Activated CD8-positive, alpha-beta T cell treated with anti-CD3 and anti-CD28 coated beads for 36 hours (primary cell): ENCODE data around the gene C2CD4A. TPM values are rescaled to one million over a fixed set of nuclear protein-coding genes. Genes with fewer than 3 reads are reported as not detected.

Source experiments
- ATAC-seq: fragments of 200-7000 bp; cut with Tn5 transposase; one replicate; pipeline ENCODE4 v1.10.0; 2021; ENCODE audit warnings: mild to moderate bottlenecking, moderate library complexity
- CTCF ChIA-PET: fragments of 350-600 bp; sonication (Branson Sonifier 250); formaldehyde crosslinking; loops from one replicate; lab custom pipeline; 2021; ENCODE audit warnings: antibody characterized with exemption; lab: Charles Lee
- POLR2A ChIA-PET: fragments of 350-600 bp; sonication (Branson Sonifier 250); formaldehyde crosslinking; loops from one replicate; lab custom pipeline; 2021; ENCODE audit warnings: antibody characterized with exemption; lab: Charles Lee
- DNase-seq: peaks from one replicate; pipeline ENCODE4 v3.0.0-alpha.2; 2020
- H3K27ac Mint-ChIP-seq: one replicate; pipeline ENCODE4 v1.8.0; 2021; ENCODE audit warnings: mild to moderate bottlenecking, mixed read lengths
- H3K27me3 Mint-ChIP-seq: one replicate; pipeline ENCODE4 v1.8.0; 2021; ENCODE audit warnings: mixed read lengths
- H3K36me3 Mint-ChIP-seq: one replicate; pipeline ENCODE4 v1.8.0; 2021; ENCODE audit warnings: low read depth, mixed read lengths
- H3K4me1 Mint-ChIP-seq: one replicate; pipeline ENCODE4 v1.8.0; 2021; ENCODE audit warnings: low read depth, mixed read lengths
- H3K4me3 Mint-ChIP-seq: one replicate; pipeline ENCODE4 v1.8.0; 2021; ENCODE audit warnings: mild to moderate bottlenecking, moderate library complexity, mixed read lengths
- H3K9me3 Mint-ChIP-seq: one replicate; pipeline ENCODE4 v1.8.0; 2021; ENCODE audit warnings: mixed read lengths
- intact Hi-C: fragments of 100-400 bp; cut with micrococcal nuclease; formaldehyde crosslinking; loops from one replicate; pipeline ENCODE4 v1.10.0; 2022
- total RNA-seq, 2 experiments: library from RNA; stranded (reverse); gene quantifications; one replicate each; pipeline ENCODE4 v1.2.3, GENCODE V29; 2021
- TF ChIP-seq, protein P1 (sequence below): fragments of 200-600 bp; IDR thresholded peaks from one replicate; pipeline ENCODE4 v1.8.0; 2022; ENCODE audit warnings: antibody characterized with exemption, mild to moderate bottlenecking

The C2CD4A gene
- total RNA-seq, 2 experiments from 2014 or later, result 0.67 to 1.0 TPM

DNA sequence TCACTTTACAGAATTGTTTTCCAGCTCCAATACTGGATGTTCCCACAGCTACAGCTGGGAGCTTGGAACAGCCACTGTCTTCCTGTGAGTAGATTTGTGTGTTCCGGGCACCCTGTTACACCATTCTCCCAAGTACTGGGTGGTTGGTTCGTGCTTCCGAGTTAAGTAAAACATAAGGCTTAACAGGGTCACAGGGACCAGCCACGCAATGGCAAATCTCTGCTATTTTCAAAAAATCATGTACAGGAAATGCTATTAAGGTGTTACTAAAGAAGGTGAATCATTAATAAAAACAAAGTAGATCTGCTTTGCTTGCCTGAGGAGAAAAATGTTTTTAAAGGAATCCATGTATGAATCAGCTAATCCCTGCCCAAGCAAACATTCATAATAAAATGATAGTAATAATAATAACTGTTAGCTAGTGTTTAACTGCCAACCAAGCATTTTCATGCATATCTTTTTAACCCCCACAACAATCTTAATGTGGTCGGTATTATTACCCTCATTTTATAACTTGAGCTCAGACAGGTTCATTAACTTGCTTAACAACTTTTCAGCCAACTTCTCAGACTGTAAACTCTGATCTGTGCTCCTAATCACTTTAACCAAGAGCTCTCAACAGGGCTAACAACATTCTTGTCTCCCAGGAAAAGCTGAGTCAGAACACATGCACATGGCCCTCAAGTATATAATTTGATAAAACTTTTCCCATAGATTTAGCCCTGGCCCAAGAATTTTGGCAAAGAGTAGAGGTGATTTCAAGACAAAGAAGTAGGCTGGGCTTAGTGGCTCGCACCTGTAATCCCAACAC, 2.7 kb upstream of the C2CD4A start:
- Mint-ChIP-seq H3K4me3 (no peak overlapping the region), H3K27ac (no peak overlapping the region)
- ATAC-seq, result no peak

DNA sequence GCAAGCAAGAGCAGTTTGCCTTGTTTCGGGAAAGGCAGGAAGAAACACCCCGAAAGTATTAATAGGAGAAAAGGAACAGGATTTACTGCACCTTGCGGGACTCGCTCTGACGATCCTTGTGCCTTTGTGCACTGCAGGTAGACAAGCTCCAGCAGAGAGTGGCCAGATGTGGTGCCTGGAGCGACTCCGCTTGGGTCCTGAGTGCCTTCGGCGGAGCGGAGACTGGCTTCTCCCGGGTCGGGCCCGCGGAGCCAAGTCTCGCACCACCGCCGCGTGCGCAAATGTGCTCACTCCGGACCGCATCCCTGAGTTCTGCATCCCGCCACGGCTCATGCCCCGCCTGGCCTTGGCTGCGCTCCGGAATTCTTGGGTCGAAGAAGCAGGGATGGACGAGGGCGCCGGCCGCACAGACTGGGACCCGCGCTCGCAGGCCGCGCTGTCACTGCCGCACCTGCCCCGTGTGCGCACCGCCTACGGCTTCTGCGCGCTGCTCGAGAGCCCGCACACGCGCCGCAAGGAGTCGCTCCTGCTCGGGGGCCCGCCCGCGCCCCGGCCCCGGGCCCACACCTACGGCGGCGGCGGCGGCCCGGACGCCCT, 769 bp downstream of the C2CD4A start:
- POLR2A ChIA-PET, result no interaction called here
- no peaks in the 10 kb centered on the region for H3K36me3 Mint-ChIP-seq
- H3K4me1 Mint-ChIP-seq, result peaks cover 22% of the 10 kb centered on the region
- H3K4me3 Mint-ChIP-seq, result peak overlapping the region; percentile 72
- TF ChIP-seq, protein P1, sequence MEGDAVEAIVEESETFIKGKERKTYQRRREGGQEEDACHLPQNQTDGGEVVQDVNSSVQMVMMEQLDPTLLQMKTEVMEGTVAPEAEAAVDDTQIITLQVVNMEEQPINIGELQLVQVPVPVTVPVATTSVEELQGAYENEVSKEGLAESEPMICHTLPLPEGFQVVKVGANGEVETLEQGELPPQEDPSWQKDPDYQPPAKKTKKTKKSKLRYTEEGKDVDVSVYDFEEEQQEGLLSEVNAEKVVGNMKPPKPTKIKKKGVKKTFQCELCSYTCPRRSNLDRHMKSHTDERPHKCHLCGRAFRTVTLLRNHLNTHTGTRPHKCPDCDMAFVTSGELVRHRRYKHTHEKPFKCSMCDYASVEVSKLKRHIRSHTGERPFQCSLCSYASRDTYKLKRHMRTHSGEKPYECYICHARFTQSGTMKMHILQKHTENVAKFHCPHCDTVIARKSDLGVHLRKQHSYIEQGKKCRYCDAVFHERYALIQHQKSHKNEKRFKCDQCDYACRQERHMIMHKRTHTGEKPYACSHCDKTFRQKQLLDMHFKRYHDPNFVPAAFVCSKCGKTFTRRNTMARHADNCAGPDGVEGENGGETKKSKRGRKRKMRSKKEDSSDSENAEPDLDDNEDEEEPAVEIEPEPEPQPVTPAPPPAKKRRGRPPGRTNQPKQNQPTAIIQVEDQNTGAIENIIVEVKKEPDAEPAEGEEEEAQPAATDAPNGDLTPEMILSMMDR, result no peak
- DNase-seq (peak; percentile 32), ATAC-seq (peak; percentile 54)
- peak overlapping the region; percentile 60 for H3K27ac Mint-ChIP-seq
- no peaks in the 10 kb centered on the region for H3K9me3 Mint-ChIP-seq
- peaks cover 25% of the 10 kb centered on the region for H3K27me3 Mint-ChIP-seq
- CTCF ChIA-PET, result interaction anchor here (0.9 kb wide), 4 partner anchors 20 to 95 kb away, joined by 3 to 4 read pairs (median 4); no protein-coding TSS in a partner anchor
- intact Hi-C loops, result no loop called here

More for the DNA sequence above, 2.7 kb upstream of the C2CD4A start:
- intact Hi-C loops, result no loop called here
- ChIA-PET POLR2A (interaction anchor here (0.8 kb wide), 1 partner anchor 11 kb away, joined by 3 read pairs; no protein-coding TSS in a partner anchor), CTCF (interaction anchor here (1.1 to 1.2 kb wide), 3 partner anchors 9 to 230 kb away, joined by 3 to 4 read pairs (median 4); no protein-coding TSS in a partner anchor)
- no peaks in the 10 kb centered on the region for H3K36me3 Mint-ChIP-seq
- H3K4me1 Mint-ChIP-seq, result peaks cover 36% of the 10 kb centered on the region
- peaks cover 19% of the 10 kb centered on the region for H3K27me3 Mint-ChIP-seq
- DNase-seq, result no peak
- H3K9me3 Mint-ChIP-seq, result no peaks in the 10 kb centered on the region
- TF ChIP-seq, protein P1, result no peak

DNA sequence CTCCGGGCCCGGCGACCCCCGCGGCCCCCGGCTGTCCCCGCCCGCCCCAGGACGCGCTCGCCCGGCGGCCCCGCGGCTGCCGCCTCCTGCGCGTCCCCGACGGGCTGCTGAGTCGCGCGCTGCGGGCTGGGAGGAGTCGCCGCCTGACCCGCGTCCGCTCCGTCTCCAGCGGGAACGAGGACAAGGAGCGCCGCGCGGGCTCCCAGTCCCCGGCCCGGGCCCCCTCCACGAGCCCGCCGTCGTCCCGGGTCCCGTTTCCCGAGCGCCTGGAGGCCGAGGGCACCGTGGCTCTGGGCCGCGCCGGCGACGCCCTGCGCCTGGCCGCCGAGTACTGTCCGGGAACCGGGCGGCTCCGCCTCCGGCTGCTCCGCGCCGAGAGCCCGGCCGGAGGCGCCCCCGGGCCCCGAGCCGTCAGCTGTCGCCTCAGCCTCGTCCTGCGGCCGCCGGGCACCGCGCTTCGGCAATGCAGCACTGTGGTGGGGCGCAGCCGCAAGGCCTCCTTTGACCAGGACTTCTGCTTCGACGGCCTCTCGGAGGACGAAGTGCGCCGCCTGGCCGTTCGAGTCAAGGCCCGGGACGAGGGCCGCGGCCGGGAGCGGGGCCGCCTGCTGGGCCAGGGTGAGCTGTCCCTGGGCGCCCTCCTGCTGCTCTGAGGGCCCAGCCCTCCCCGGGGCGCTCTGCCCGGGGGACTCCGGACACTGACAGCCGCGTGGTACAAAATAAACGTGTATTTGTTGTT, 1.5 kb downstream of the C2CD4A start:
- DNase-seq (peak; percentile 16), ATAC-seq (peak; percentile 58)
- Mint-ChIP-seq H3K4me3 (peak overlapping the region; percentile 65), H3K27me3 (peaks cover 27% of the 10 kb centered on the region), H3K36me3 (no peaks in the 10 kb centered on the region), H3K27ac (peak overlapping the region; percentile 68), H3K4me1 (peaks cover 22% of the 10 kb centered on the region), H3K9me3 (no peaks in the 10 kb centered on the region)
- intact Hi-C loops, result no loop called here
- CTCF ChIA-PET, result interaction anchor here (0.9 to 2.4 kb wide), 4 partner anchors 8 to 96 kb away, joined by 3 to 10 read pairs (median 3); partner anchors contain the start of gene VPS13C
- POLR2A ChIA-PET, result no interaction called here
- TF ChIP-seq, protein P1, result no peak

DNA sequence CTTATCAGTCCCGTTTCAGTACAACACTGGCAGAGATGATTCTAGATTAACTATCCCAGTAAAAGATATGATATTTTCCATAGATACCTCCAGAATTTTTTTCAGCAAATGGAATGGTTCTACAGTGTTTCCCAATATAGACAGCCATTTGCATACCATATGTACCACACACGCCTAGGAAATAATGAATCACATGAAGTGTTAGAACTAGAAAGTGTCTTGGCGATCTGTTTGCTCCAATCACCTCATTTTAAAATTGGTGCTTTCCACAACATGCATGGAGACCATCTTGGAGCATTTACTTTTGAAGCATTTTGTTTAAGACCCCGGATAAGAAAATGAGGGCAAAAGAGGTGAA, 2.0 kb downstream of the C2CD4A start:
- H3K4me1 Mint-ChIP-seq, result peaks cover 18% of the 10 kb centered on the region
- CTCF ChIA-PET, result interaction anchor here (1.0 to 2.4 kb wide), 3 partner anchors 9 to 12 kb away, joined by 3 to 10 read pairs (median 3); partner anchors contain the start of gene VPS13C
- peak overlapping the region; percentile 65 for H3K4me3 Mint-ChIP-seq
- ATAC-seq (peak; percentile 46), DNase-seq (no peak)
- no peaks in the 10 kb centered on the region for H3K36me3 Mint-ChIP-seq
- peaks cover 27% of the 10 kb centered on the region for H3K27me3 Mint-ChIP-seq
- H3K27ac Mint-ChIP-seq, result peak overlapping the region; percentile 68
- POLR2A ChIA-PET, result no interaction called here
- intact Hi-C loops, result no loop called here
- TF ChIP-seq, protein P1, result no peak
- H3K9me3 Mint-ChIP-seq, result no peaks in the 10 kb centered on the region
